22Rv1 (cell line): ENCODE results near the gene TMIGD3.

Experiments used
- CTCF ChIP-seq: fragments of 450-650 bp; IDR thresholded peaks from 2 replicates; pipeline ENCODE4 v1.5.1; 2017; ENCODE audit warnings: mild to moderate bottlenecking
- ZFX ChIP-seq: fragments of 450-650 bp; IDR thresholded peaks from 2 replicates; pipeline ENCODE4 v1.6.1; 2017; ENCODE audit warnings: antibody characterized with exemption, borderline replicate concordance

GRCh38 chr1:111446546-111446945, 56.9 kb downstream of the TMIGD3 start:
- TF ChIP-seq CTCF (no peak), ZFX (no peak)
